IPS DF 19.7 (cell line): ENCODE results near the gene WNT2B.

ENCODE experiments used
- DNase-seq: peaks from one replicate; pipeline ENCODE4 v3.0.0-alpha.2; 2013; ENCODE audit warnings: low read depth, low spot score

WNT2B gene

DNA sequence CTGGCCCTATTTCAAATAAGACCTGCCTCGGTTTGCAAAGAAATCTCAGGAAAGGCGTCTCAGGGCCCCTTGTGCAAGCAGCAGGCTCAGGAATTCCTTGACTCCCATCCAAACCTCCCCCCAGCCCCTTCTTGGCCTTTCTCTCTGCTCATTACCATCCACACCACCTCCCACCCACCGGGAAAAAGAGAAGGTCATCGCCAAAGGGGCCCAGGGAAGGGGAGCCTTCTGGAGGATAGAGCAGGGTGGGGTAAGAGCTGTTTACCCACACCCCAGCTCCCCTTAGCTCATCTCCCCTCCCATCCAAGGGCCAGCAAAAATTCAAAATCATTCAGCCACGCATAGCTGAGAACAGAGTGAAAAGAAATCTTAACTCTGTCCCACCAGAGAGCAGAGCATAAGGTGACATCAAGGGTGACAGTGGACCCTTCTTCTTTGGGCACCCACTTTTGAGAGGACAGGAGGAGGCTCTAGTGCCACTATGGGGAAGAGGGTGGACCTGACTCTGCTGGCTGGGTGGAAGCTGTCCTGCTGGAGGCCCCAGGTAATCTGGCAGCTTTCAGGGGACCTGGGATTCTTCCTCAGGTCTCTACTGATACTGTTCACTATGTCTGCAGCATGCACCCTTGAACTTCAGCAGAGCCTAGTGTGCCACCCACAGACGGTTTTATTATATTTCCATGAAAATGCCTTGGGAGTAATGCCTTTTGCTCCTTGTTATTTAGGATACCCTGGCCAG is 3.9 kb upstream of the WNT2B start:
- no peak for DNase-seq

DNA sequence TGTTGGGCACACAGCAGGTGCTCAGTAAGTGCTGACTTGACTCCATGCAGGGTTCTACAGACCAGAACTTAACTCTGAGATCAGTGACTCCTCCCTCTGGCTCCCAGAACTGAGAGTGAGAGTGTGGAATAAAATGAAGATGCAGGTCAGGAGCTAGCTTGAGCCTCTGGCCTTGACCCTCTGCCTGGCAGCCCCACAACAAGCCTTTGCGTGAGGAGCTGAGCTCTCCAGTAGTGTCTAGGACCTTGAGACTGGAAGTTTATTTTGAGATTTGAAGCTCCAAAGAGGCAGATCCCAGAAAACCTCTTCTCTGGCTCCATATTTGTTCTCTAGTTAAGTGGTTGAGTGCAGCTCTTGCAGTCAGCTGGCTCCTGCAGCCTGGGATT is 3.4 kb upstream of the WNT2B start:
- no peak for DNase-seq

DNA sequence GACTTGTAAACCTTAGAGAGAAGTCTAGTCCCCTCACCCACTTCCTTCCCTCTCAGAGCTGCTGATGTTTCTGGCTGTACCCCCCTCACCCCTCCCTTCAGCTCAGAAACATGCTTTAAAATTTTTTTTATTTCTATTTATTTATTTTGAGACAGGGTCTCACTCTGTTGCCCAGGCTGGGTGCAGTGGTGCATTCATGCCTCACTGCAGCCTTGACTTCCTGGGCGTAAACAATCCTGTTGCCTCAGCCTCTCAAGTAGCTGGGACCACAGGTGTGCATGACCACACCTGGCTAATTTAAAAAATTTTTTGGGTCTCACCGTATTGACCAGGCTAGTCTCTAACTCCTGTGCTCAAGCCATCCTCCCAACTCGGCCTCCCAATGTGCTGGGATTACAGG is 2.9 kb upstream of the WNT2B start:
- no peak for DNase-seq

DNA sequence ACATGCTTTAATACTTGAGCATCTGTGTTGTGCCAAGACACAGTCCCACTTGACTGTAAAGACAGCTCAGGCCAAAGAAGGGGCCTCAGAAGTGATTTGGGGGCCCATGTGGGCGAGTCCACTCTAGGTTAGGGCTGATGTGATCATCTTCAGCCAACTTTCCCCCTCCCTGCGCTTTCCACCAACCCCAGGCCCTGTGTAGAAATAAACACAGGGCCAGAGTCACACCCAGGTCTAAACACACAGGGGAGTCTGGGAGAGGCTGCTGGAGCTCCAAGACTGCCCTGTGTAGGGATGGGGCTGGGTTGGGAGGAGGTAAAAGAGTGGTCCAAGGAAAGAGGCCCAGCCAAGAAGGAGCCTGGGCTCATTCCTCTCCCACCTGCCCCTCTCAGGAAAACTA is 2.5 kb upstream of the WNT2B start:
- DNase-seq, result no peak

DNA sequence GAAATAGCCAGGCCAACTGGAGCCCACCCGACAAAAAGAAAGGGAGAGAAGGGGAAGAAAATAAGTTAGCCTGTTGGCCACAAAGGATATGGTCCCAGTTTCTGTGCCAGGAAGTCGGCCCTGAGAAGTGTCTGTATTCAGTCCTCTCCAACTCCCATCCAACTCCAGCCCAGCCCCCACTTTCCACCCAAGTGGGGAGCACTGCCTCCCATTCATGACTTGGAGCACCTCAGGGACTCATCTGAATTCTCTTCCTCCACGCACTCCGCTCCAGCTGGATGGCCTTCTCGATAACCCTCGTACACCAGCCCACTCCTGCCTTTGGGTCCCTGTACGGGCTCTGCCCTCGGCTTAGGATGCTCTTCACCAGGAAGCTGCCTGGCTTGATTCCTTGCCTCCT is 2.0 kb upstream of the WNT2B start:
- DNase-seq, result no peak

DNA sequence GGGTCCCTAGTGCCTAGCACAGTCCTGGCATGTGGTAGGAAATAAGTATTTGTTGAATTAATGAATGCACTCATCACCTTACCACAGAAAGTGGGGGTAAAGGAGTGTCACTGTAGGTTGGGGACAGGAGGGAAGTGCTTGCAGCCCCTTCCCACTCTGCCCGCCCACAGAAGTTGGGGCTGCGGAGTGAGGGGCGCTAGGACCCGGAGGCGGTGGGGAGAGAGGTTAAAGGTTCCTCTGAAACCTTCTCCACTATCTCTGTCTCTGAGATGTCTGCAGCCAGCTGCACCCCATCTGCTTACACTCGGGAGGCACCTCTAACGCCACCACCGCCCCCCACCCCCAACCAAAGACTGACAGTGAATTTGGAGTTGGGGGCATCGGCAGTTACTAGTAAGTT is 1.4 kb upstream of the WNT2B start:
- DNase-seq, result no peak

DNA sequence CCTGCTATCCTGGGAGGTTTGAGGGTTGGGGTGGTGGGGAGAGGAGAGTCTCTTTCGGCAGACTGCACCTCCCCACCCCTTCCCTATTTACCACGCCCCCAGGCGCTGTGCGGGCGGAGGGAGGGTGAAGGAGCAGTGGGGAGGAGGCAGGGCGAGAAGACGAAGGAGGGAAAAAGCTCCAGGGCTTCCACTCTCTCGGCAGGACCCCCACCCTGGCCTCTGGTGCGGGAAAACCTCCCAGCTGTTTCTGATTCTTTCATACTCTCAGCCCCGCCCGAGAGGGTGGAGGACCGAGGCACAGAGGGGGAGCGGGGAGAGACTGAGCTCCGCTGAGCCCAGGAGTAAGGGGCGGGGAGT is 866 bp upstream of the WNT2B start:
- DNase-seq, result no peak

DNA sequence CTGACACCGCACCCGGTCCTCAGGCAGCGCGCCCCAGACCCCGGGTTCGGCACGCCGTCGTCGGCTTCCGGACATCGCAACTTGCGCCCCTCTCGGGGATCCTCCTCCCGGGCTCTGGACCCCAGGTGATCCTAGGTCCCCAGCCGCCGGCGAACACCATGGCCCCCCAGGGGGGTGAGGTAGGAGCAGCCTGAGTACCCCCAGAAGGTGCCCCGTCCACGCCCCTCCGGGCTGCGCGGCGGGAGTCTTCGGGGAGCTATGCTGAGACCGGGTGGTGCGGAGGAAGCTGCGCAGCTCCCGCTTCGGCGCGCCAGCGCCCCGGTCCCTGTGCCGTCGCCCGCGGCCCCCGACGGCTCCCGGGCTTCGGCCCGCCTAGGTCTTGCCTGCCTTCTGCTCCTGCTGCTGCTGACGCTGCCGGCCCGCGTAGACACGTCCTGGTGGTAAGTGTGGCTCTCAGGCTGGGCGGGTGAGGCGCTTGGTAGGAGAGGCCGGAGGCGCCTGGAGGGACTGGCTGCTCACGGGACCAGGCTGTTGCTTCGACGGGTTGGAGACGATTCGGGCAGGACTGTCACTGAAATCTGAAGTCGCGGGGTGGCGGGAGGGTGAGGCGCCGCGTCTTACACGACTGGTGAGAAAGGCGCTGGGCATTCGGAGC is 367 bp downstream of the WNT2B start:
- no peak for DNase-seq

DNA sequence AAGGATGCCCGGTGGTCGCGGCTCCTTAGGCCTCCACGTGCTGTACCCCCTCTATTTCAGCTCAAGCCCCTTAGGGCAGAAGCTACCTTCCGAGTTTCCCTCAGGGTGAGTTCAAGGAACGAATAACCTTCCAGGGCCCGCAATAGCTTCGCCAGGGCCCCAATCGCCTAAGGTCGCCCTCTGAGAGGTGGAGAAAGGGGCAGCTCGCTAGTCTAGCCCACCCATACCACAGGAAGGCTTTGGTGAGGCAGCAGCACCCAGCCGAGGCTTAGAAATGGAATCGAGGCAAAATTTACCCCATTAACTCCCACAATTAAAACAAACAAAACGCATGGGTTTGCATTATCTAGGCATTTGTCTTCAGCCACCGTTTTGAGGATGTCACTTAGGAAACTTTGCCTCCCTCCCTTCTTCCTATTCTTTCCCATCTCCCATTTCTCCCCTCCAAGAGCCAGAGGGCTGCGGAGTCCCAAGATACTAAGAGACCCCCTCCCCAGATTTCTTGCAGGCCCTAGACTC is 954 bp downstream of the WNT2B start:
- no peak for DNase-seq

DNA sequence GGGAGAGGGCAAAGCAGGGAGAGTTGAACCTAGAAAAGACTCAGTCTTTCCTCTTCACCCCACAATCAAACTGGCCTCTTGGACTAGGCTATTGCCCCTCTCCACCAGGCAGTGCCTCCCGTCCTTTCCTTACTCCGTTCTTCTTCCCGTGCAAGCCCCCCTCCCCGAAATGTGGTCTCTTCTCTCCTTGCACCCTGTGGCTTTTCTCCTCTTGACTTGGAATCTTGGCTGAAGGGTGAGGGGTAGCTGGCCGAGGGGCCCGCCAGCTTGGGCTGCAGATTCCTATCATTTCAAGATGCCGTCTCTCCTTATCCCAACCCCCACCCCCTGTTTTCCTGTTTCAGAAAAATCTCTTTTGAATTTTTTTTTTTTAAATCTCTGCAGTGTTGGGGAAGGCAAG is 1.6 kb downstream of the WNT2B start:
- no peak for DNase-seq

DNA sequence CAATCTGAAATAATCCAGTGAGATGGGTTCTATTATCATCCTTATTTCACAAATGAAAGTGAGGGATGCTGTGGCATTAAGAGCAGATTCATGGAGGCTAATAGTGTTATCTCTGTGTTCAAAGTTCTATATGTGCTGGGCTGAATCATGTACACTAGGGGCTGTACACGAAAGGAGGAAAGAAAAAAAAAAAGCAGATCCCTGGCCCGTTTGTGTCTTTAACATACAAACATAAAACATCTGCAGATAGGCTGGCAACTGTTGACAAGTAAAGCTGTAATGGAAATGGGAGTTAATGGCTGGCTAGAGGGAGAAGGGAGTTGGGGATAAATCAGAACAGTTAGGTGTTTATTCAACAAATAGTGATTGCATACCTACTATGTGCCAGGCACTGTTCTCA is 3.1 kb downstream of the WNT2B start:
- no peak for DNase-seq

DNA sequence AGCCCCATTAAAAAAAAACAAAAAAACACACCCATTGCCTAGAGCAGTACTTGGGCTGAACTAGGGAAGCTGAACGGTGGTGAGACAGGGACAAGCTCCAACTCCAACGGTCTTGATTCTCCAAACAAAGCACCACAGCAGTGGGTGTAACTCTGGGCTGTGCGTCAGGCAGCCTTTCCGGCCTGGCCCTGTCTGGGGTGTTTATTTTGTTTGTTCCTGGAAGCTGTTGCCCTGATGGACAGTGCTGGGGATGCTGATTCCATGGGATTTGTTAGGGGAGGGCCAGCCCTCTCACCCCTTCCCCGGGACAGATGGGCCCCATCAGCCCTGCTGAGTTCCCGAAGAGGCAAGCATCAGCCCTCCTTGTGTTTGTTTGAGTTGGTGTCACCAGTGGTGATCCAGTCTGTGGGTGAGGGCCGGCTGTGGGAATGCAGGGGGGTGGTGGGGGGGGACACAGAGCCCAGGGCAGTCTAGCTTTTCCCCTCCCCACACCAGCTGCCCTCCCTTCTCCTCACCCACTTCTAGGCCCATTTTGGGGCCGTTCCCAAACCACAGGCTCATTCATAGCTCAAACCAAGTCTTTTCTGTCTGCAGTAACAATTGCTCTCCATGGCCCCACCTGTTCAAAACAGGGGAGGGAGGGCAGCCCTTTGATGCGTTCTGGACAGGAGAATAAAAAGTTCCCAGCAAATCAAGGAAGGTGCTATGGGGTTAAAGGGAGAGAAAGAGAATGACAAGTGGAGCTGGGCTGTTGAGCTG is 4.5 kb downstream of the WNT2B start:
- no peak for DNase-seq

DNA sequence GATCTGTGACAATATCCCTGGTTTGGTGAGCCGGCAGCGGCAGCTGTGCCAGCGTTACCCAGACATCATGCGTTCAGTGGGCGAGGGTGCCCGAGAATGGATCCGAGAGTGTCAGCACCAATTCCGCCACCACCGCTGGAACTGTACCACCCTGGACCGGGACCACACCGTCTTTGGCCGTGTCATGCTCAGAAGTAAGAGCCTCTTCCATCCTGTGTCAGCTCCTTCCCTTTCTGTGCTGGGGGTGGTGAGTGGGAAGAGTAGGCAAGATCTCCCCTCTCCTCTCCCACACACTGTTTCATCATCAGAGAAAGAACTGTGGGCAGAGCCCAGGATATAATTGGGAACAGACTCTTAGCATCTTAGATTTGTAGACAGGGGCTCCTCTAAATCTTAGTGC is 6.1 kb downstream of the WNT2B start:
- no peak for DNase-seq

DNA sequence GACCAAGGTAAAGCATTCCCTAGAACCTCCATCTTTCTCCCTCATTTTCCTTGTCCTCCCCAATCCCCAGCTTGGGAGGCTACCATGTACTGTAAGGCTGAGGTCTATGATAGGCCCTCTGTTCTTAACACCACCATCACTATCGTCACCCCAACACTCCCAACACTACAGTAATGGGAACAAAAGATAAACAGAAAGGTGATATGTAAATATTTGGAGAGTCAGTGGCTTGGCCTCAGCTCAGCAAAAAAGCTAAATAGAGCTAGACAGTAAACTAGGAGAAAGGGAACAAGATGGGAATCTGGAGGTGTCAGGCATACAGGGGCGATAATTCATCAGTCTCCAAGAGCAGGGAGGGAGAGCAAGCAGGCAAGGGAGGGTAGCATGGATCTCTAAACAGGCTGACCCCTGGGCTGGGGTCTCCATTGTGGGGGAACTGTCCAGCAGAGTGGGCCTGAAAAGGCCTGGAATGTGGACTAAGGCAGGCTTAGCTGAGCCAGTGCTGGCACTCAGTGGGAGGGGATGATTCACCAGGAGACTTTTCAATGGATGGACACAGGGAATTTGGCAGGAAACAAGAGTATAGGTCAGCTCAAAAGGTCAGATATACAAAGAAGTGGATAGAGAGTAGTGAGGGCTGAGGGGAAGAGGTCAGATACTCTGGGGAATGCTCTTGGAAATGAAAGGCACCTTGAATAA is 6.7 kb downstream of the WNT2B start:
- no peak for DNase-seq

DNA sequence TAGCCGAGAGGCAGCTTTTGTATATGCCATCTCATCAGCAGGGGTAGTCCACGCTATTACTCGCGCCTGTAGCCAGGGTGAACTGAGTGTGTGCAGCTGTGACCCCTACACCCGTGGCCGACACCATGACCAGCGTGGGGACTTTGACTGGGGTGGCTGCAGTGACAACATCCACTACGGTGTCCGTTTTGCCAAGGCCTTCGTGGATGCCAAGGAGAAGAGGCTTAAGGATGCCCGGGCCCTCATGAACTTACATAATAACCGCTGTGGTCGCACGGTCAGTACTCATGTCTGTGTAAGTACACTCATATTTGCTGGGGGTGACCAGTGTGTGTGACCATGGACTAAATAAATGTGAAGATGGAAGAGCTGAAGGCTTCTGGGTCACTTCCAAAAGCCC is 7.4 kb downstream of the WNT2B start:
- no peak for DNase-seq

DNA sequence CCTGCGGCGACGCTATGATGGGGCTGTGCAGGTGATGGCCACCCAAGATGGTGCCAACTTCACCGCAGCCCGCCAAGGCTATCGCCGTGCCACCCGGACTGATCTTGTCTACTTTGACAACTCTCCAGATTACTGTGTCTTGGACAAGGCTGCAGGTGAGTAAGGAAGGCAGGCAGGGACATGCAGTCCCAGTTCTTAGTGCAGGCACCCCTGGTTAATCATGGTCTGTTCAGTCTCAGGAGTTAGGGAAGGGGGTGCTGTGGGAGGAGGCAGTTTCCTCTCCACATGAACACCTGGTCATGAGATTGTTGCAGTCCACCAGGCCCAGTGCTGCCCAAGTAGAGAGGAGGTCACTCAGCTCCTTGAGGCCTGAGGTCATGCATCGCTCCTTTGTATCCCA is 8.5 kb downstream of the WNT2B start:
- no peak for DNase-seq

DNA sequence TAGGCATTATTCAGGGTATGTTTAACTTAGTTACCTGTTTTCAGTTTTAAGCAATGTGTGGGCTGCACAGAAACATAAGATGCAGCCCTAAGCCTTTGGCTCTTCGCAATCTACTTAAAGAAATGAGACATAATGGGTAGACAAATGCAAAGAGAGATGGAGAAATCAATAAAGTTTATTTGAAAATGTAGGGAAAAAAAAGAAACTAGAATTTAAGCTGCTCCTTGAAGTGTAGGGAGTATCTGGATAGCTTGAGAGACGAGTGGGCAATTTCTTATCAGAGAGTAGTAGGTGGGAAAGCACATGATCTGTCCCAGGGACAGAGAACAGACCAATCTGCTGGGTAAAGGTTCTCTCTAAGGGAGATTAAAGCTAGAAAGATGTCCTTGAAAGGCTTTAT is 8.9 kb downstream of the WNT2B start:
- DNase-seq, result no peak

DNA sequence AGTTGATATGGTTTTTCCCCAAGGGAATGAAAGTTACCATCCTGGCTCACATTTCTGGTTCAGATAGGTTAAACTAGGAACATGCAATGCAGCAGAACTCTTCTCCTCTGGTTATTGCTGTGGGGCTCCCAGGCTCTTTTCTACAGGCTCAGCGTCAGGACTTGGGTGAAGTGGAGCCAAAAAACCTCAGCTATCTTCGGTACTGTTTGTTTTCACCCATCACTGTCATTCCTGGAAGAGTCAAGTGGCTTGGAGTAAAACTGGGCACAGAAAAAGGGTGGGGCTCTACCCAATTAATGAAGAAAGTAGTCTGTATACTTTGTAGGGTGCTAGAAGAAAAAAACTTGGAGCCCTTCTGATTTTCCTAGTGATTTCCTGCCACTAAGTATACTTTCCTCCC is 9.4 kb downstream of the WNT2B start:
- no peak for DNase-seq

DNA sequence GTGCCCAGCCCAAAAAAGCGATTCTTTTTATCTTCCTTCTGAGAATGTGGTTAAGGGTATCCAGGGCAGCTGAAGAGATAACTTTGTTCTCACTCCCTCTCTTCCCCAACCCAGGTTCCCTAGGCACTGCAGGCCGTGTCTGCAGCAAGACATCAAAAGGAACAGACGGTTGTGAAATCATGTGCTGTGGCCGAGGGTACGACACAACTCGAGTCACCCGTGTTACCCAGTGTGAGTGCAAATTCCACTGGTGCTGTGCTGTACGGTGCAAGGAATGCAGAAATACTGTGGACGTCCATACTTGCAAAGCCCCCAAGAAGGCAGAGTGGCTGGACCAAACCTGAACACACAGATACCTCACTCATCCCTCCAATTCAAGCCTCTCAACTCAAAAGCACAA is 11.4 kb downstream of the WNT2B start:
- no peak for DNase-seq

DNA sequence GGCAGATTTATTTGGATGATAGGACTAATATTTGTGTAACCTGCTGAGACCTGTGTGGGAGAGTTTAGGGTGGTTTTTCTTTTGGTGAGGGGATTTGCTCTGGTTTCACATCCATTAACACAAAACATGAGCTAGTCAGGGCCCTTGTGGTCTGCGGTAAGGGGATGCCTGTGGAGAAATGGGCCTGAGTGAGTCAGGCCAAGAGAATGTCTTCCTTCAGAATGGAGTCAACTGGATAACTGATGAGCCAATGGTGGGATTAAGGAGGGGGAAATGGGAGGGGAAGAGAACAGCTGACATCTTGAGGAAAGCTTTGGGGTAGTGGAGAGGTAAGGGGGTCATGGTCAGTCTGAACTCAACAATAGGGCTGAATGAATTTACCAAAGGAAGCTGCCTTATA is 13.9 kb downstream of the WNT2B start:
- no peak for DNase-seq

DNA sequence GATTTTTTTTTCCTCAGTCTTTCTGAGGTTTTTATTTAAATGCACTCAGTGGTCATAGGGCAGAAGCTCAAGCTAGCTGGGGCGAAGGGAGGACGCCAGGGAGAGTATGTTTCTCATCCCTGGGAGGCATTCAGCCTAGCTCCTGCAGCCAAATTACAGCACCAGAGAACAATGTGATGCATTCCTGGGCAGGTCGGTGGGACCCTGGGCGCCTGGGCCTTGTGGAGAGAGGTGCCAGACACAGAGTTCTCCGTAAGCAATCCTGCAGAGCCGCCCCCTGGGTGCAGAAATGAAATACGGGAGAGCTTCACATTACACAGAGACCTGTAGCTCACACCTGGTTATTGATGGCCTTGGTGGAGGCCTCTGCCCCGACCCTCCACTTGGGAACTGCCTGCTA is 15.5 kb downstream of the WNT2B start:
- no peak for DNase-seq

DNA sequence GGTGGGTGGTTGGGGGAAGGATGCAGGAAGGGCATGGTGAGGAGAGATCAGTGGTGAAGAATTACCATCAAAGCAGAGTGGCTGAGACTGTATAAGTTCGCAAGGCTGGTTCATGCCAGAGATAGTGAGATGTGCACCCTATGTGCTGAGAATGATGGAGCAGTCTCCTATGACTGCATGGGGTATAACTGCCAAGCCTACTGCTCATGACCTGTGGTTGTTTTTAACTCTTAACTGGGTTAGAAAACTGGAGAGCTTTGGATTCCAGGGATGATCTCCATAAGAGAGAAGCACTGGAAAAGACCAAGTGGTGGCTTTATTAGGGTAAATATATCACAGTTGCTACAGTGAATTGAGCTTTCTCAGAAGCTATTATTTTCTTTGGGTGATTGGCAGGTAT is 16.2 kb downstream of the WNT2B start:
- no peak for DNase-seq
